T-helper 1 cell treated with Interleukin-12 subunit alpha and Interleukin-12 subunit beta and Interleukin-4 antibody, amounts not matched to agents 30 ng/mL and 1 ng/mL, for 36 hours (primary cell): ENCODE measurements around the gene RAB1A. TPM values are rescaled to one million over a fixed set of nuclear protein-coding genes. Genes with fewer than 3 reads are reported as not detected.

Experiments
- intact Hi-C: fragments of 100-400 bp; cut with micrococcal nuclease; formaldehyde crosslinking; loops from one replicate; pipeline ENCODE4 v1.15.1; 2024
- total RNA-seq: library from RNA; stranded (reverse); gene quantifications from 2 replicates; pipeline ENCODE4 v1.2.3, GENCODE V29; 2022

RAB1A gene
- total RNA-seq, 1 donor from 2014 or later, result 69.0 TPM

DNA sequence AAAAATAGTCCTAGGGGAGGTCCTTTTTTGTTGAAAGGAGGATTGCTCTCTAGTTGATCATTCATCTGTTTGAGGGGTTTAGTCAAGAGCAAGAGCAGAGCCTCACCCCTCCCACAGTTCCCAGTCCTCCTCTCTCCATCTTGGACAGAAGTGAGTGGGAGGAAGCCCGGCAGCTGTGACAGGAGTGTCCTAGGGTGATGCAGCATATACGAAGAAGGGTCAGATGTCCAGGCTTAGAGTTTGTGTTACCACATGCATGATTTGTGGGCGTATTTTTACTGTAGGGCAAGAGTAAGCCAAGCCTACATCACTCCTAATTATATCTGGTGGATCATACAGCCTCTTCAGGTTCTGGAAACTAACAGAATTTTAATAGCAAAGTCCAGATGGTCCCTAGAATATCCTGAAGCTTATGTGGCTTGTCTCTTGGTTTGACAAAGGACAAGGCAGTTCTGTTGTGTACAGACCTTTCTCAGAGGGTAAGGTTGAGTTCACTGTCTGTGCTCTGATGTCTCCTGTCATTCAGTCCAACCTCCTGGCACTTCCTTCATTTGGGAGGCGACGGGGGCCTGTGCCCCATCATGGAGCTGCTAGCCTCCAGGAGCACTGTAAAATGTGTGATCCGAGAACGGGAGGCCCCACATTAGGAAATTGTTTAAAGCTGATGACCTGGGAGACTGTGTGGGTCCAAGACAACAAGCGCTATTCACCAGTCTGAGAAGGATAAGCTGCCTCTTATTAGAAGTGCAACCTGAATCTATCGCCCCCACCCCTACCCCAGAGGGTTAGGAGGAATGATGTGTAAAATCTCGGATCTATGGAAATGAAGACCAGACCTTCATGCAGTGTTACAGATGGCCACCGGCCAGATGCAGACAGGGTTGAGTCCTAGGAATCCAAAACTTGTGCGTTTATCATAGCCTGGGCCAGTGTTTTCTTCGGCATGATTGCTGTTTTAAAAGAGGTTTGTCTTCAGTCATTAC is 66.8 kb downstream of the RAB1A start:
- intact Hi-C loops, result no loop called here

DNA sequence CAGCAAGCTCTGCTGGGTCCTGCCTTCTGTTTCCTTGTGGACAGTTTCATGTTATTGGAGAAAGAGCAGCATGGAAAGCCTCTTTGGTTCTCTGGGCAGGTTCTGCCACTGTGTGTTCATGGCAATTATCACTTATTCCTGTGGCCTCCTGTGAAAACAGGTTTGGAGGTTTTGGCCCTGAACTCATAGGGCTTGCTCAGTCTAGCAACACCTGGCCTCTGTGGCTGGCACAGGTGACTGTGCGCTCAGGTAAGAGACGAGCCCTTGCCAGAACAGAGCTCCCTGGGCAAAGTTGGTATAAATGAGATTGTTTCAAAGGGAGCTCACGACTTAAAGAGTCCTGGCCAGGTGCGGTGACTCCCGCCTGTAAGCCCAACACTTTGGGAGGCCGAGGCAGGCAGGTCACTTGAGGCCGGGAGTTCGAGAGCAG is 68.0 kb downstream of the RAB1A start:
- intact Hi-C loops, result no loop called here

DNA sequence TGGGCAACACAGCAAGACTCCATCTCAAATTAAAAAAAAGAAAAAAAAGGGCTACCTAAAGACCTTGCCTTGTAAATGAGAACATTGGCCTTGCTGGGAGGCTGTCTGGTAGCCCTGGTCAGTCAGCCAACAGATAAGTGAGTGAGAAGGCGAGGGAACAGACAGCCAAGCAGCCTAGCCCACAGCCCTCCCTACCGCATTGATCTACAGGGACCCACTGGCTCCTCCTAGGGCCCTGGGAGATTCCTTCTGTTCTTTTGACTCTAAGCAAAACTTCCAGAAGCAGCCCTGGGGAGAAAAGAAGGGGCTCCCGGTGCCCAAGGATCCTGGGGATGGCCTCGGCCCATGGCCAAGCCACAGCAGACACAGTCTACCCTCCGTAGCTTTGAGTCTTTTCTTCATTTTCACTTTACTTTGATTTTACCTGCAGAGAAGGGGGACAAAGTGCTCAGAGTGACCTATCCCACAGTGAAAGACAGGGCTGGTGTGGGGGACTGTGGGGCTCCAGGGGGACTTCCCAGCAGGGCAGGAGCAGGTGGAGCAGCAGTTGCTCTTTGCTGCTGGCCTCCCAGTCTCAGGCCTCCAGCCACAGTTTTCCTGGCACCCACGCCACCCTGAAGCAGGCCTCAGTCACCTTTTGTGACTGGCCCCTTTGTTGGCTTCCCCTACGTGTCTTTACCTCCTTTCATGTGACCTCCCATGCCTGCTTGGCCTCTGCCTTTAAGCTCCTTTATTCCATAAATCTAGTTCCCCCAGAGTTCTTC is 68.6 kb downstream of the RAB1A start:
- intact Hi-C loops, result no loop called here

DNA sequence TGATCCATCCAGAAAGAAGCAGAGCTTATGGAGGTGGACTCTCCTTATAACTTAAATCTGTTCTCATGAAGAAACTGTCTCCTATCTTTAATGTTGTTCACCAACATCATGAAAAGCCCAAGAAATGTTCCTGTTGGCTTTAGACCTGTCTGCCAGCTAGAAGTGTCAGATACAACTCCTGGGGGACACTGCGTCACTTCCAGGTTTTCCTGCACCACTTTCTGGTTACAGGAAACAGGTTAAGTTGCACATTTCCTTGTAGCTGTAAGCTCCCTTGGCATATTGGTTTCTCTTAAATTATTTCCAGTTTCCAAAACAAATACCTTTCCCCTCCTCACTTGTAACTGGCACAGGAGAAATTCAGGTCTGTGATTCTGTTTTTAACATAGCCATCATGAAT is 70.8 kb downstream of the RAB1A start:
- intact Hi-C loops, result loop anchor here (5.0 kb wide), 5 partner anchors 407 to 1037 kb away; partner anchors contain the start of gene SERTAD2

DNA sequence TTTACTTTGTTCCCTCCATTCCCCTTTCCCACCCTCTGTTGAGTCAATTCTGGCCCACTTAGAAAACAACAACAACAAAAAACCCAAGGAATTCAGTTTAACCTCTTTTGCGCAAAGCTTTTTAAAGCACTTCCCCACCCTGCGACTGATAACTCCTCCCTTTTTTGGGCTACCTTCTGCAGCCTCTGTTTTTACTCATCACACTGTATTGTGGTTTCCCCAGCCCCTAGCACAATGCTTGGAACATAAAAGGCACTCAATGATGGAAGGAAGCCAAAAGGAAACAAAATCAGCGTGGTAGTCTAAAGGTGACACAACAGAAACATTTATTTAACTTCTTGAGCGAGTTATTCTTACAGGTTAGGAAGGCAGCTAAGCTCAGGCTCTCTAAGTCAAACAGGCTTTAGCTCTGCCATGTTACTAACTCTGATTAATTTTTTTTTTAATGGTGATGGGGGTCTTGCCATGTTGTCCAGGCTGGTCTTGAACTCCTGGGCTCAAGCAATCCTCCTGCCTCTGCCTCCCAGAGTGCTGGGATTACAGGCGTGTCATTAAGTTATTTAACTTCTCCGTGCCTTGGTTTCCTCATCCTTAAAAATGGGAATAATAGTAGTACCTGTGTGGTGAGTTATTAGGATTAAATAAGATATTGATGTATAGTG is 72.4 kb downstream of the RAB1A start:
- intact Hi-C loops, result loop anchor here (1.0 to 5.0 kb wide), 17 partner anchors 17 to 1469 kb away; partner anchors contain the start of genes AFTPH, MDH1, PELI1 and RAB1A

DNA sequence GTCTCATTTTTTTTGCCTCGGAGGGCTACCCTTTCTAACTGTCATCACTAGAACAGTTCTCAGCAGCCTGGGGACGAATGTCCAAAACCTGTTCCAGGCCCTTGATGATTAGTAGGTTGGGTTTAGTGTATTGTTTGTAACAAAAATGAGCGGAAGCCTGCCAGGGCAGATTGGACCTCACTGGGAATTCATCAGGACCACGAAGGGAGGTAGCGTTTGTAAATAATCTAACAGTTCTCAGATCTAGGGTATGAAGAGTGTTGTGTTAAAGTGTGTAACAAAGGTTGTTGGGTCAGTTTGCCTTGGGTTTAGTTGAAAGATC is 72.9 kb downstream of the RAB1A start:
- intact Hi-C loops, result loop anchor here (1.0 to 5.0 kb wide), 17 partner anchors 17 to 1468 kb away; partner anchors contain the start of genes AFTPH, MDH1, PELI1 and RAB1A

DNA sequence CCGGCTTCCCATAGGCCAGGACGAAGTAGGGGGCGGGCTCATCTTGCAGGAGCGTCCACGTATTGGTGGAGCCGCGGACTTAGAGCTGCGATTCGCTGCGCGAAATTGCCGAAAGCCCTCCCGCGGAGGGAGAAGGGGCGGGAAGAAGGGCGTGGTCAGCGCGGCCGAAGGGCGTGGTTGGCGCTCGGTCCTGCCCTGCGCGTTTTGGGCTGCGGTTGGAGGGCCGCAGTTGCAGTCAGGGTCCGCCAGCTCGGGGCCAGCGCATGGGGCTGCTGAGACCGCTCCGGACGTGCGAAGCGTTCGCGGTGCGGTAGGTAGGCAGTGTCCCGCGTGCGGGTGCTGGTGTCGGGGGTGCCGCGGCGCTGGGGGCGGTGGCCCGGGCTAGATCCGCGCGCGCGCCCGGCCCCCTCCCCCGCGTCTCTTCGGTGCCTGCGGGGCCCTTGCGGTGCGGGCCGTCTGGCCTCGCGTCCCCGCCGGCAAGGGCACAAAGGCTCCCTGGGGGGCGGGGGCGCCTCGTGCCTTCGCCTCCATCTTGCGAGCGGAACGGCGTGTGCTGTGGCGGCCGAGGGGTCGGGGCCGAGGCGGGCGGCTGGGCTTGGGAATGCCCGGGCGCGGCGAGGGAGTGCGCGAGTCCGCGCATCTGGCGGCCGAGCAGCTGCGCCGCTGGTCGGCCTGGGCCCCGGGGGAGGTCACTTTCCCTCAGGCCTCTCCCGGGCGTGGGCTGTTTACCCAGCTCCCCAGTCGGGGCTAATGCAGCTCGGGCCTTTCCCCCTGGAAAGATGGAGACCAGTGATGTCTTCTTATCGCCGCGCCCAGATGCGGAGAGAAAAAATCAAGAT is 73.5 kb downstream of the RAB1A start, which contains the start of gene CEP68:
Gene CEP68 (plus strand): TSS at position 202 of the 839 bp plus-strand sequence. CDS start 13,029 bp downstream, outside the sequence.
- intact Hi-C loops, result loop anchor here (1.0 to 5.0 kb wide), 21 partner anchors 8 to 1468 kb away; partner anchors contain the start of genes ACTR2, AFTPH, MDH1 and PELI1

DNA sequence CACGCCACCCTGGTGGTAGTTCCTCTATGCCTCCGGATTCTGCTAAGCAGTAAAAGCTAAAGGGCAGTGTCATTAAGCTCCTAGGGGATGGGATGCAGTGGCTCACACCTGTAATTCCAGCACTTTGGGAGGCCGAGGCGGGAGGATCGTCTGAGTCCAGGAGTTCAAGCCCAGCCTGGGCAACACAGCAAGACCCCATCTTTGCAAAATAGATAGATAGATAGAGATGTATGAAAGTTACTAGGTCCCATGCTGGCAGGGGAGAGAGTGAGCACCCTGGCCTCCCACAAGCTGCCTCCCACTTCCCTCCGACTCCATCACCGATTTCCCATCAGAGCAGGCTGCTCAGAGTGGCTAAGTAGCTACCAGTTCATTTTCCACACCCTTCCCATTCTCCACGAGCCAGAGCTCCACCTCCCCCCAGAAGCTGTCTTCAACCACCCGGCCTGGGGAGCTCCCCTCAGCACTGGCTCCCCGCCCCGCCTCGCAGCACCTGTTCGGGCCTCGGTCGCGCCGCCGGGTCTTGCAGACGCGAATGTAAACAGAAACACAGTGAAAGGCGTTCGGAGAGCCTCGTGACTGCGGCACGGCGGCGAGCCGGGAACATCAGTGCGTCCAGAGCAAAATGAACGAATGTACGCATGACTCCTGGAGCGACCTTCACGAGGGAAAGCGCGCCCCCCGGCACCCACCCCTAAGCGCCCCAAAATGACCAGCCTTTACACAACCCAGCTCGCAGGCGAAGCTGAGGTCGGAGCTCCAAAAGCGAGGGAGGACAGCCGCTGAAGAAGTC is 74.3 kb downstream of the RAB1A start:
- intact Hi-C loops, result loop anchor here (1.0 to 5.0 kb wide), 17 partner anchors 9 to 1467 kb away; partner anchors contain the start of genes ACTR2, MDH1, SERTAD2 and UGP2

DNA sequence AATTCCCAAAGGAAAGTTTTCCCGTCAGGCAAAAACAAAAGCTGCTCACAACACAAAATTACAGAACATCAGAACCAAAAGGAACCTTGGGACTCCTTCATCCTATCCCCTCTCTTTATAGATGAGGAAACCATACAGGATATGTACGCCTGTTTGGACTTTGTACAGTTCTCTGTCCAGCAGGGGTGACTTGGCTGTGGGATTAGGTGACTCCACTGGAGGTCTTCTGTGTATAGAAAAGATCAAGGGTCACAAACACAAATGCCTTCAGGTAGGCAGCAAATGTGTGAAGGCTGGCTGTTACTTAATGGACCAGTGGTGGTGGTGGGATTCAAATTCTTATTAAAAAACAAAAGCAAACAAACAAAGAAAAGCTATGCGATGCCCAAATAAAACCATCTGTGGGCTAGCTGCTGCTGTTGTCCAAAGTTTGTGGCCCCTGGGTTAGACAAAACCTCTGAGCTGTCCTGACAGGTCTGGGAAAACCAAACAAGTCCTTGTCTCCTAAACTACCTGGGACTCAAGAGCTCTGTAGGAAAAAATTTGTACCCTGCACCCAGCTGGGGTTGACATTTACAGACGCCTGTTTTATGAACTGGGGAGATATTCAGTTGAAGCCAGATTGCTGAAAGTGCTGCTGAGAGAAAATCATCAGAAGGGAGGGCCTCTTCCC is 75.0 kb downstream of the RAB1A start:
- intact Hi-C loops, result loop anchor here (5.0 kb wide), 5 partner anchors 403 to 1033 kb away; partner anchors contain the start of gene SERTAD2

DNA sequence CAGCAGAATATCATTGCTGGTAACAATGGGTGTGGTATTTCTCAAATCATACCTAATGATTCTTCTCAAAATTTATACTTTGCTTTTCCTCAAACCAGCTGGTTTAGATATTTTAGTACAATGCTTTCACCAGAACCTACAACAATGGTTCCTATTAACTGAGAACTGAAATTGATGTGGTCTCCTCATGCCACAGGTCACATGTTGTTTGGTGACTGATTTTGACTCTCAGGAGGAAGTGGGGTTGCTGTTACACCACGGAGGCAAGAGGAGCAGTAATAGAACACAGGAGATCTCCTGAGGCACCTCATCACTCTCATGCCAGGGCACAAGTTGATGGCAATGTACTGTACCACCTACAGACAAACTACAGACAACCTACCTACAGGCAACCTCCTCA is 76.7 kb downstream of the RAB1A start:
- intact Hi-C loops, result no loop called here

DNA sequence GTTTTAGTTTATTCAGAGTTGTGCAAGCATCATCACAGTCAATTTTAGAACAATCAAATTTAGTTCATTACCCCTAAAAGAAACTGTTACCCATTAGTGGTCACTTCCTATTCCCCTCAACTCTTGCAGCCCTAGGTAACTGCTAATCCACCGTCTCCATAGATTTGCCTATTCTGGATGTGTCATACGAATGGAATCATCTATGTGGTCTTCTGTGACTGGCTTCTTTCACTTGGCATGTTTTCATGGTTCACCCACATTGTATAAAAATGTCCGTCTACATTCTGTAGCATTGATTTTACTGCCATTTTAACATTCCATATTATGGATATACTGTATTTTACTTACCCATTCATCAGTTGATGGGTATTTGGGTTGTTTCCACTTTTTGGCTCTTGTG is 79.0 kb downstream of the RAB1A start:
- intact Hi-C loops, result no loop called here

DNA sequence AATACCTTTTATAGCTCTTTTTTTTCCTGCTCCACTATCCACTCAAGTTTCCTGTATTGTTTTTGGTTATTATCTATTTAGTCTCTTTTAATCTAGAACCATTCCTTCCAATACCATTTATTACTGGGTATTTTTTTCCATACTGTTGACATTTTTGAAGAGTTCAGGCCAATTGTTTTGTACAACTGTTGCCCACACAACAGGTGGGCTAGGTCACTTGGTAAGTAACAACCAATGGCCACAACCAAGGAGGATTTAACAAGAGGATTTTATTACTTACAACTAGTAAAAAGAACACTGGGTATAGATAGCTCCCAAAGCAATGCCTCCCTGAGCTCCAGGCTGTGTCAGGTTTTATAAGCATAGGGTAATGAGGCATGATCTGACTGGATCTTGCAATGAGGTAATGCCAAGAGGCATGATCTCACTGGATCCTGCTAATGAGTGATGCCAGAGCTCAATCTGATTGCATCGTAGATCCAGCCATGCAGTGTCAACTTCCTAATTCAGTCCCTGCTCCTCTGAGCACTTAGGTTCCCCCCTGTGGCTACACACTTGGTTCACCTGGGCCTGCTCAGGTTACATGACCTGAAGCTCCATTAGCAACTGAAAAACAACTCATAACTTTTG is 80.8 kb downstream of the RAB1A start:
- intact Hi-C loops, result no loop called here

DNA sequence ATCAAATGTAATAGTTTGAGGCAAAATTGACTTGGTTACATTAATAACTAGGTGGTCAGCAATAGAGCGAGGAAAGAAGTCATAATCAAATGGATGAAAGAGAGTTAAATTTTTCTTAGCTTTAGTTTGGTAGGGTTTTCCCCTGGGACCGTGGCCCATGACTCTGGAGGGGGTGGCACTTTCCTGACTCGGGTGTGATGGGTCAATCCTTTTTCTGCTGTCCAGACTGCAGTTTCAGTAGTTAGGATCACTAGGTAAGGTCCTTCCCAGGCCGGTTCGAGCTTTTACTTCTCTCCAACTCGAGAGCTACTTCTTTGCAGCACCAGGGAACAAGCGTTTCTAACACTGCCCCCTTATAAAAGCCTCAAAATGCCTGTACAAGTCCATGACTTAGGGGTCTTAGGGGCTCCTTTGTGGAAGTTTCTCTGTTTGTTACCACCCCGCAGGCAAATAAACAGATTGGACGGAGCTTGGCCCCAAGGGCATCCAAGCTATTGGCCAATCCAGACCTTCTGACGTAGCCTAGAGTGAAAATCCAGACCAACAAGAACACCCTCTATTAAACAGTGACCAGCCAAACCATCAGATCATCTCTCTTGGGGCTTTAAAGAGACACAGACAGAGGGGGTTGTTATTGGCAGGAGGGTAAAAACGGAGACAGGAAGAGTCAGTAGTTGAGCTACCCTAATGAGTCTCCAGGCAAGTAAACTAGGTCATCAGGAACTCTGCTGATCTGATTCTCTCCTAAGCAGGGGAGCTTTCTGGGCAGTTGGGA is 83.1 kb downstream of the RAB1A start:
- intact Hi-C loops, result no loop called here

DNA sequence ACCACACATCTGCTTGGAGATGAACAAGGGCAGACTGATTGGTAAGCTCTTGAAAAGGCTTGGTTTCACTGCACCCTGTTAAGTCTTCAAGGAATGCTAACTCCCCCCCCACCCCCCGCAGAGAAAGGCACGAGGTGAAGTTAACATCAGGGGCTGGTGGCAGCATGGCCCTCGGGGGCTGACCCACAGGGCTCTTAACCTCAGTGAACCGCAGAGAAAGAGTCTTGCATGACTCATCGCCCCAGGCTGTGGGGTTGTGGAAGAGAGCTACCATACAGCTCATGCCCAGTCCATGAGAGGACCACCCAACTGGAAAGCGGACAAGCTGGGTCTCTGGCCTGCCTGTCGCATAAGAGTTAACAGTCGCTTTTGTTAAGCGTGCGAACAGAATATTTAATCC is 84.3 kb downstream of the RAB1A start:
- intact Hi-C loops, result no loop called here

DNA sequence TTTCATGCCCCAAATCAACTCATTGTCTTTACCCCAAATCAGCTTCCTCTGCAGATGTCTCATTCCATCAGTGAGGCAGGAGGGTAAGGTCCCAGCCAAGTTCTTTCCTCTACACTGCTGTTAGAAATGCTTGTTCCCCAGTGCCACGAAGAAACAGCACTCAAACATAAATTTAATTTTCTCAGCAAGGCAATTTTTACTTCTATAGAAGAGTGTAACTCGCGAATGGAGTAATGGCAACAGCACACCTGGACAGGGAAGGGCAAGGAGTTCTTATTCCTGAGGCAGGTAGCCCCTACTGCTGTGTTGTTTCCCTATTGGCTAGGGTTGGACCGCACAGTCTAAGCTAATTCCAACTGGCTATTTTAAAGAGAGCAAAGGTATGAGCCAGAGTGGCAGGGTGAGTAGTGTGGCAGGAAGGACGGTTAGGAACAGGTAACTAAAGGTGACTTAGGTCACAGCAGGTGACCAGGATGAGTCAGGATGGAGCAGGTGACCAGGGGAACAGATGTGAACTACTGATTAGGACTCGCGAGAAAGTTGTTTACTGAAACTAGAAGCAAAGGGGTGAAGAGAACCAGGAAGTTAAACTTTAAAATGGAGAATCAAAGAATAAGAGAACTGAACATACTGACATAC is 85.7 kb downstream of the RAB1A start:
- intact Hi-C loops, result loop anchor here (5.0 kb wide), 2 partner anchors 392 to 522 kb away; partner anchors contain the start of genes AFTPH and SERTAD2

DNA sequence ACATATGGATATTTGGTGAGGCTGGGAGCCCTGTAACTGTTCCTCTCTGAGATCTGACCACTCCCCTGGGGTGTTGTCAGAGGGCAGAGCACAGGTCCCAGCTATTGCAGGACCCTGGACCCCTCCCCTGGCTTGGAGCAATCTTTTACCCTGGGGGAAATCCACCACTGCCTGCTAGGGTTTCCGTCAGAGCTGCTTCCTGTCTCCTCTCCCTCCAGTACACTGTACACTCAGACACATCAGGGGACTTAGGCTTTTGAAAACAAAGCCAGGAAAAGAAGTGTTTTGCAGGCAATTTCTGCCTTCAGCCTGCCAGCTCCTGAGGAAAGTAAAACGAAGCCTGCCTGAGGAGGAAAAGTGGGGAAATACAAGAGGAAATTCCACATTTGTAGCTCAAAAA is 86.9 kb downstream of the RAB1A start:
- intact Hi-C loops, result loop anchor here (5.0 kb wide), 2 partner anchors 391 to 521 kb away; partner anchors contain the start of genes AFTPH and SERTAD2
